HG03439 (cell line): ENCODE data around the gene RMI2.

ENCODE experiments used
- ATAC-seq: cut with Tn5 transposase; IDR thresholded peaks from one replicate; pipeline ENCODE4 v1.9.1; 2021; ENCODE audit warnings: mild to moderate bottlenecking, moderate library complexity; ENCODE audit not compliant: unreplicated experiment

RMI2 gene

DNA sequence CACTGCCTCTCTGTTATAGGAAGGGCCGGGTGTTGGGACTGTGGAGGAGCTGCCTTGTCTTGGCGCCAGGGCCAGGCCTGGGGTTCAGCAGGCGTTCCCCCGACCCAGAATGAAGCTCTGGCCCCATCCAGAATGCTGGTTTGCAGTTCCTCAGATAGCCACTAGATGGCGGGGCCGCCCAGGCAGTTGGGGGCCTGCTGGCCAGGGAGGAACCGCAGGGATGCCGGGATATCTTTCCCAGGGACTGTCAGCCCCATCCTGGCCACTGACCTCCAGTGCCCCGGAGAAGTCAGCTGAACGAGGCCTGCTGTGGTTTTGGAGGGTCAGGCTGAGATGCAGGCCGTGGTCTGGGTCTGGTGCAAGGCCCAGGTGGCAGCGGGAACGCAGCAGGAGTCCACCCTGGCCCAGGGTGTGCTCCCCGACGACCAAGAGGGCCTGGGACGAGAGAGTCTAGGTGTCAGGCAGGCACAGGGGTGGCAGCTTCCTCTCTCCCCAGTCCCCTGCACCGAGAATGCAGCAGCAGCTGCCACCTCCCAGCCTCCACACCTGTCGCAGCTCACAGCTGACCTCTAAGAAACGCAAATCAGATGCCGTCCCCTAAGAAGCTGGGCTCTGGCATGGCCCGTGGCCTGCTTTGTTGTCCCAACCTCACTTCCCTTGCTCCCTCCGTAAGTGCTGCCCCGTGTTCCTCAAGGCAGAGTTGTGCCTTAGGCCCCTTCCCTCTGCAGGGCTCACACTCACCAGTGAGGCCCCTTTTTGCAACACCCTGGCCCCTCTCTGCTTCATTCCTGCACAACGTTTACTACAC, 51.2 kb downstream of the RMI2 start:
- no peak for ATAC-seq

DNA sequence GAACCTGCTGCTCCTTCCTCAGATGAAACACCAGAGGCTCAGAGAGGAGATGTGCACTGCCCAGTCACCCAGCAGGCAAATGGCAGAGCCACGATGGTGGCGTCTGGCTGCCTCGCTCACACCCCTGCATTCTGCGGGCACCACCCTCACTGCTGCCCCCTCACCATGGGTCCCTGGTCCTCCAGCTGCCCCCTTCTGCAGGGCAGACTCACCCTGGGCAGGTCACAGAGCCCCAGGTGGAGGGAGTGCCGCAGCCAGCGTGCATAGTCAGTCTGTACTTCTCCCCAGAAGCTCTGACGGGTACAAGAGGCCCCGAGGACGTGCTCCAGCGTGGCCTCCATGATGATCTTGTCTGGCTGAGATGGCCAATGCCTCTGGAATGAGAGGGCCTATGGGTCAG, 52.9 kb downstream of the RMI2 start:
- ATAC-seq: no peak

DNA sequence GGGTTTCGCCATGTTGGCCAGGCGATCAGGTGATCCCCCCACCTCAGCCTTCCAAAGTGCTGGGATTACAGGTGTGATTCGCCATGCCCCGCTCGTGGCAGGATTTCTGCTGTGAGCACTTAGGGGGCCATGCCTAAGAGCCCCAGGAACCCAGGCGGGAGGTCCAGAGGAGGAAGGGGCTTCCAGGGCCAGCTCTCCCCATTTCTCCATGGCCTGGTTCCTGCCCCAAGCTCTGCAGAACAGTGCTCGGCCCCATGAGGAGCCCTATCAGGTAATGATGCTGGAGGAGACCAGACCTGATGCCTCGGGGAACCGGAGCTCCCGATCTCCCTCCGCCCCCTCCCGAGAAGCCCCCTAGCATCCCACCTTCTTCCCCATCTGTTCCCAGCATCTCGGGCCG, 53.6 kb downstream of the RMI2 start:
- ATAC-seq: no peak

- ATAC-seq: no peak
Observed at GRCh38 chr16:11399261-11399831, 54.1 kb downstream of the RMI2 start.

DNA sequence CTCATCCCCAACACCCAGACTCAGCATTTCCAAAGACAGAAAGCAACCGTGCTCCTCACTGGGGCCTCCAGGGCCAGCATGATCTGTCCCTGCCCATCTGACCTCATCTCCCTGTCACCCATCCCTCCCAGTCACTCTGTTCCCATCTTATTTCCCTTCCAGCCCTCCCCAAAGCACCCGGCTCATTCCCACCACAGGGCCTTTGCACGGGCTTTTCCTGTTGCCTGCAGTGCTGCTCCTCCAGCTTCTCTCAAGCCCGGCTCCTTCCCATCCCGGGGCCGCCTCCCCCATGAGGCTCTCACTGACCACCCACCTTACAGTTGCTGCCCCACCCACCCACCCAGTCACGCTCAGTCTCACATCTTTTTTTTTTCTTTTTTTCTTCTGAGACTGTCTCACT, 54.8 kb downstream of the RMI2 start:
- no peak for ATAC-seq
